IMR-90 (cell line): ENCODE results near the gene ANP32A. TPM values are rescaled to one million over a fixed set of nuclear protein-coding genes. Genes with fewer than 3 reads are reported as not detected.

ENCODE experiments used
- ATAC-seq: fragments of 200-7000 bp; cut with Tn5 transposase; 2 replicates; pipeline ENCODE4 v1.9.1; 2020; ENCODE audit warnings: low read depth, mild to moderate bottlenecking, moderate library complexity
- BruUV-seq: library from RNA; stranded (reverse); fragments of 400-500 nt; replicated peaks from 2 replicates; lab custom pipeline; 2021; lab: Mats Ljungman, UMichigan
- CTCF ChIA-PET: fragments of 300-600 bp; formaldehyde crosslinking; extraction: SDS; loops from one replicate; lab custom pipeline; 2021; ENCODE audit warnings: antibody characterized with exemption; lab: Yijun Ruan, JAX
- POLR2A ChIA-PET: fragments of 300-600 bp; sonication (Branson Sonifier 250); formaldehyde crosslinking; loops from one replicate; lab custom pipeline; 2022; ENCODE audit warnings: antibody characterized with exemption; ENCODE audit not compliant: unreplicated experiment; lab: Charles Lee
- DNase-seq: peaks from one replicate; pipeline ENCODE4 v3.0.0; 2013
- H2AFZ ChIP-seq: replicated peaks from 2 replicates; pipeline ENCODE3; 2013; ENCODE audit warnings: low read length, mild to moderate bottlenecking; ENCODE audit not compliant: poor library complexity
- H2AK5ac ChIP-seq: 2 replicates; pipeline ENCODE4 v1.6.1; 2013; ENCODE audit warnings: low read depth, low read length, inconsistent platforms
- H2AK9ac ChIP-seq: replicated peaks from 2 replicates; pipeline ENCODE3; 2013; ENCODE audit warnings: mild to moderate bottlenecking, low read depth, low read length, moderate library complexity; ENCODE audit not compliant: poor library complexity
- H2BK120ac ChIP-seq: 2 replicates; pipeline ENCODE4 v1.6.1; 2013; ENCODE audit warnings: low read depth, low read length, inconsistent platforms
- H2BK15ac ChIP-seq: 3 replicates; pipeline ENCODE4 v1.6.1; 2013; ENCODE audit warnings: low read depth, low read length, inconsistent platforms
- H2BK20ac ChIP-seq: 2 replicates; pipeline ENCODE4 v1.6.1; 2013; ENCODE audit warnings: low read depth, mild to moderate bottlenecking, inconsistent platforms, low read length, moderate library complexity
- H2BK5ac ChIP-seq: 2 replicates; pipeline ENCODE4 v1.6.1; 2013; ENCODE audit warnings: mild to moderate bottlenecking, low read depth, low read length, inconsistent platforms; ENCODE audit not compliant: poor library complexity, severe bottlenecking
- H3K14ac ChIP-seq: replicated peaks from 2 replicates; pipeline ENCODE4 v1.6.1; 2013; ENCODE audit warnings: low read depth, low read length, inconsistent platforms
- H3K18ac ChIP-seq: 2 replicates; pipeline ENCODE4 v1.6.1; 2013; ENCODE audit warnings: low read depth, low read length, control low read depth
- H3K23ac ChIP-seq: 2 replicates; pipeline ENCODE4 v1.6.1; 2013; ENCODE audit warnings: low read depth, low read length, inconsistent platforms
- H3K27ac ChIP-seq: 2 replicates; pipeline ENCODE4 v1.5.1; 2013; ENCODE audit warnings: mild to moderate bottlenecking, control low read depth, low read length; ENCODE audit not compliant: insufficient read depth
- H3K27me3 ChIP-seq: 2 replicates; pipeline ENCODE4 v1.6.1; 2013; ENCODE audit warnings: low read length; ENCODE audit not compliant: control insufficient read depth, insufficient read depth
- H3K36me3 ChIP-seq: 2 replicates; pipeline ENCODE4 v1.6.1; 2013; ENCODE audit warnings: low read length, mixed read lengths; ENCODE audit not compliant: control insufficient read depth, insufficient read depth
- H3K4ac ChIP-seq: 2 replicates; pipeline ENCODE4 v1.6.1; 2013; ENCODE audit warnings: low read depth, low read length, inconsistent platforms
- H3K4me1 ChIP-seq: 2 replicates; pipeline ENCODE4 v1.6.1; 2013; ENCODE audit warnings: low read length, mixed read lengths; ENCODE audit not compliant: control insufficient read depth, insufficient read depth
- H3K4me2 ChIP-seq: 2 replicates; pipeline ENCODE4 v1.6.1; 2013; ENCODE audit warnings: low read depth, mild to moderate bottlenecking, control low read depth, low read length, moderate library complexity
- H3K4me3 ChIP-seq: 2 replicates; pipeline ENCODE4 v1.5.1; 2013; ENCODE audit warnings: low read depth, mild to moderate bottlenecking, control low read depth, low read length, moderate library complexity; ENCODE audit not compliant: insufficient read depth
- H3K56ac ChIP-seq: 2 replicates; pipeline ENCODE4 v1.6.1; 2013; ENCODE audit warnings: low read length, inconsistent platforms; ENCODE audit not compliant: insufficient read depth; ENCODE audit errors: extremely low read depth
- H3K79me1 ChIP-seq, 2 experiments: 2 replicates each; pipeline ENCODE4 v1.6.1; 2013; ENCODE audit warnings: low read length in 2 of 2, inconsistent platforms in 1 of 2, low read depth in 1 of 2
- H3K9ac ChIP-seq: 2 replicates; pipeline ENCODE4 v1.6.1; 2013; ENCODE audit warnings: low read depth, low read length, control low read depth
- H3K9me1 ChIP-seq: 2 replicates; pipeline ENCODE4 v1.6.1; 2013; ENCODE audit warnings: low read length, inconsistent platforms; ENCODE audit not compliant: insufficient read depth
- H3K9me3 ChIP-seq: 2 replicates; pipeline ENCODE4 v1.6.1; 2013; ENCODE audit warnings: low read length; ENCODE audit not compliant: control insufficient read depth, insufficient read depth
- H4K20me1 ChIP-seq: 2 replicates; pipeline ENCODE4 v1.6.1; 2013; ENCODE audit warnings: low read length, inconsistent platforms; ENCODE audit not compliant: insufficient read depth
- H4K5ac ChIP-seq: 2 replicates; pipeline ENCODE4 v1.6.1; 2013; ENCODE audit warnings: mild to moderate bottlenecking, low read depth, low read length, control low read depth
- H4K8ac ChIP-seq, 2 experiments: 2 replicates each; pipeline ENCODE4 v1.6.1; 2013; ENCODE audit warnings: low read depth in 2 of 2, low read length in 2 of 2, control low read depth in 1 of 2, inconsistent platforms in 1 of 2
- H4K91ac ChIP-seq: 2 replicates; pipeline ENCODE4 v1.6.1; 2013; ENCODE audit warnings: low read depth, low read length, inconsistent platforms; ENCODE audit not compliant: insufficient read depth
- FOS ChIP-seq: fragments of 150-350 bp; IDR thresholded peaks from 2 replicates; pipeline ENCODE4 v1.6.1; 2016; ENCODE audit warnings: low read depth, low read length
- MAZ ChIP-seq: IDR thresholded peaks from 2 replicates; pipeline ENCODE4 v1.6.1; 2012; ENCODE audit warnings: low read depth, mild to moderate bottlenecking, low read length, improper control_type of control experiment, moderate library complexity, borderline replicate concordance
- WGBS, 2 experiments: methylation state at CpG; one replicate each; pipeline versions ENCODE4 v1.1.5 to v1.1.7; 2013; ENCODE audit warnings: missing lambda C conversion rate in 2 of 2; ENCODE audit not compliant: insufficient read length in 1 of 2; ENCODE audit errors: extremely low coverage in 2 of 2; 5-methylcytosine and 5-hydroxymethylcytosine counted together
- dilution Hi-C: fragments of 300-500 bp; cut with HindIII; formaldehyde crosslinking; loops from one replicate; pipeline ENCODE4 v1.14.3; 2018; ENCODE audit warnings: low sequenced_read_pairs; ENCODE audit not compliant: unreplicated experiment
- in situ Hi-C: fragments of 300-500 bp; cut with MboI; formaldehyde crosslinking; loops from 3 replicates; pipeline ENCODE4 v1.14.3; 2019; ENCODE audit warnings: low sequenced_read_pairs, inconsistent platforms, mixed read lengths
- intact Hi-C: fragments of 100-400 bp; cut with micrococcal nuclease; formaldehyde crosslinking; loops from 2 replicates; pipeline ENCODE4 v1.10.0; 2022
- polyA plus RNA-seq, 3 experiments: library from polyadenylated mRNA; depleted of rRNA; stranded (reverse); fragments of >200 nt; gene quantifications; 2 replicates each; pipeline ENCODE4 v1.2.3, GENCODE V29; 2012; ENCODE audit warnings: low replicate concordance in 1 of 3
- total RNA-seq: library from RNA; depleted of rRNA; stranded (reverse); fragments of >200 nt; gene quantifications from 2 replicates; pipeline ENCODE4 v1.2.3, GENCODE V29; 2012

Gene ANP32A
- total and polyA plus RNA-seq, 2 of the 4 experiments (the other 2 are of a cell fraction) = 62.4 to 72.8 TPM

DNA sequence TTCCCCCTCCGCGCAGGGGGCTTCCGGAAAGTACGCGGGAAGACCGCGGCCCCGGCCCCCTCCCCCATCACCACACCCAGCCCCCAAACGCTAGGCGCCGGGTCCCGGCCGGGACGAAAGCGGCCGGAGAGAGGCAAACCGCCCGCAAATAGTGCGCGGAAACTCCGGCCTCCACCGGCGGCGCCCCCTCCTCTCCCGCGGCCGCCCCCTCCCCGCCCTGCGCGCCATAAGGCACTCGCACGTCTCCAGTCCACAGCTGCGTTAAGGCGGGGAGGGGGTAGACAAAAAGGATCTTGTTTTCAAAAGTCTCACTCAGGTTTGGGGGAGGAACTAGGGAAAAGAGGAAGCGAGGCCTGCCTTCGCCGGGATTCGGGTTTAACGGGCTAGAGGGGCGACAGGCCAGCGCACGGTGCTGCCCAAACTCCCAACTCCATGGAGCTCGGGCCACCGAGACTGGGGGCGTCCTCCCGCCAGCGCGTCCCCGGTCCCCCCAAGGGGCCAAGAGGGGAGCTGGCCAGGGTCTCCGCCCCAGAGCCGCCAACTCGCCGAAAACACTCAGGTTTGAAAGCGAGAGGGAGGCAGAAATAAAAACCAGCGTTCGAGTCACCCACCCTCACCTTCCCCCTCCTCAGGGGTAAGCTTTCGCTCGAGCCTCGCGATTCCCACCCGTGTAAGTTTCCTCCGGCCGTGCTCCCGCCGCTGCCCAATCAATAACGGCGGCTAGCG, 1.8 kb downstream of the ANP32A start:
- Histone ChIP-seq H2AK9ac (peak overlapping the region; percentile 98), H3K18ac (peak overlapping the region; percentile 76), H2AFZ (peak overlapping the region; percentile 95), H3K36me3 (no peaks in the 10 kb centered on the region), H3K9me3 (no peaks in the 10 kb centered on the region), H2AK5ac (peak overlapping the region; percentile 77), H3K9ac (peak overlapping the region; percentile 90), H3K4me1 (peaks cover 10% of the 10 kb centered on the region), H3K79me1 (peaks cover 31 to 50% of the 10 kb centered on the region in 2 experiments), H3K27ac (peak overlapping the region; percentile 87), H3K4me3 (peak overlapping the region; percentile 78), H3K56ac (peak overlapping the region; percentile 90), H3K4ac (peak overlapping the region; percentile 94), H4K8ac (peak overlapping the region; percentile 83 to 96), H3K4me2 (peak overlapping the region; percentile 72), H2BK120ac (peak overlapping the region; percentile 78), H2BK20ac (no peak overlapping the region), H2BK5ac (peak overlapping the region; percentile 97), H4K5ac (peak overlapping the region; percentile 26), H3K9me1 (peaks cover 9% of the 10 kb centered on the region; the same call in 1 of the 2 replicates), H3K23ac (peak overlapping the region; percentile 96), H4K91ac (peak overlapping the region; percentile 93), H3K14ac (peak overlapping the region; percentile 95), H4K20me1 (peaks cover 27% of the 10 kb centered on the region), H2BK15ac (peak overlapping the region; percentile 30; the same call in 1 of the 3 replicates), H3K27me3 (no peaks in the 10 kb centered on the region)
- in situ Hi-C loops (no loop called here), dilution Hi-C loops (no loop called here), intact Hi-C loops (loop anchor here (5.0 to 10.0 kb wide), 2 partner anchors 37 to 514 kb away; no protein-coding TSS in a partner anchor)
- ChIA-PET POLR2A (no interaction called here), CTCF (no interaction called here)
- DNase-seq (no peak), ATAC-seq (peak; percentile 2)
- BruUV-seq = no TSS peak
- no peak for TF ChIP-seq FOS
- 0 out of 2 replicates have a peak, but pooled peaks have one; percentile 24 for TF ChIP-seq MAZ
- 1% methylated on average over 26 of the region's 68 CpGs; no CpG with 5 or more reads in 1 of the 2 experiments for WGBS, 2 experiments
